Peyer's patch (tissue), 4 donors: ENCODE data around the gene SRPK3. TPM values are rescaled to one million over a fixed set of nuclear protein-coding genes. Genes with fewer than 3 reads are reported as not detected.

ENCODE experiments used
- DNase-seq, 3 donors: peaks; one replicate each; pipeline ENCODE4 v3.0.0-alpha.2; 2017 to 2019
- H3K27ac ChIP-seq, 4 donors: fragments of 200-600 bp; sonication (generic); one replicate each; pipeline ENCODE4 v1.5.1; 2016 to 2019
- H3K27me3 ChIP-seq, 2 donors: fragments of 200-600 bp; sonication (generic); one replicate each; pipeline ENCODE4 v1.5.1; 2019
- H3K36me3 ChIP-seq, 3 donors: fragments of 200-600 bp; sonication (generic); one replicate each; pipeline ENCODE4 v1.5.1; 2016 to 2019
- H3K4me1 ChIP-seq, 4 donors: fragments of 200-600 bp; sonication (generic); one replicate each; pipeline ENCODE4 v1.5.1; 2016 to 2019
- H3K4me3 ChIP-seq, 4 donors: fragments of 200-600 bp; sonication (generic); 1 replicate in 3 of 4; 2 replicates in 1 of 4; pipeline ENCODE4 v1.5.1; 2016 to 2019; ENCODE audit warnings: mild to moderate bottlenecking in 1 of 4
- H3K9me3 ChIP-seq, 4 donors: fragments of 200-600 bp; sonication (generic); one replicate each; pipeline ENCODE4 v1.5.1; 2016 to 2019; ENCODE audit warnings: mild to moderate bottlenecking in 1 of 4
- POLR2A ChIP-seq, 2 donors: fragments of 450-650 bp; IDR thresholded peaks; one replicate each; pipeline ENCODE4 v1.5.1; 2017; ENCODE audit warnings: antibody characterized with exemption in 2 of 2, mild to moderate bottlenecking in 2 of 2, moderate library complexity in 2 of 2
- total RNA-seq, 4 donors: library from RNA; depleted of rRNA; stranded (reverse); fragments of >200 nt; gene quantifications; one replicate each; pipeline ENCODE4 v1.1.0, GENCODE V29; 2016
- TF ChIP-seq, protein P1 (sequence below), 6 experiments: fragments of 450-650 bp in 4 of 6; fragments of 200-600 bp in 2 of 6; sonication (generic) in 1 of 6; IDR thresholded peaks; one replicate each; pipeline ENCODE4 v1.5.1; 2017 to 2019; ENCODE audit warnings: antibody characterized with exemption in 6 of 6, mild to moderate bottlenecking in 3 of 6, moderate library complexity in 1 of 6

The SRPK3 gene
- total RNA-seq, 4 donors from 2014 or later = 1.7 TPM; not detected in 3

DNA sequence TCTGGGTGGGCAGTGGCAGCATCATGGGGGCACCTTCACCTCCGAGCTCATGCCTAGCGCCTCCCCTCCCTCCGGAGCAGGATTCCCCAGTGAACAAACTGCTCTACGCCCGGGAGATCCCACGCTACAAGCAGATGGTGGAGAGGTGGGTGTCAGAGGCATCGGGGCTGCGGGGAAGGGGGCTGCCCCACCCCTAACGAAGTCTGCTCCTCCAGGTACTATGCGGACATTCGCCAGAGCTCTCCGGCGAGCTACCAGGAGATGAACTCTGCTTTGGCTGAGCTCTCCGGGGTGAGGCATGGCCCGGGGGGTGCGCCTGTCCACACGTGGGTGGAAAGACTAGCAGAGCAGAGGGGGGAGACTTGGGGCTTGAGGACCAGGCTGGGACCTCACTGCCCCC lies 2.7 kb upstream of the SRPK3 start:
- Histone ChIP-seq H3K9me3 (no peaks in the 10 kb centered on the region), H3K27me3 (no peaks in the 10 kb centered on the region), H3K27ac (no peak overlapping the region), H3K36me3 (no peaks in the 10 kb centered on the region), H3K4me1 (peaks cover 0 to 13% (median 5%) of the 10 kb centered on the region in 4 donors), H3K4me3 (no peak overlapping the region)
- DNase-seq = no peak
- no peak for TF ChIP-seq POLR2A (IDR thresholded peaks at IDR 0.05)
- TF ChIP-seq, protein P1, sequence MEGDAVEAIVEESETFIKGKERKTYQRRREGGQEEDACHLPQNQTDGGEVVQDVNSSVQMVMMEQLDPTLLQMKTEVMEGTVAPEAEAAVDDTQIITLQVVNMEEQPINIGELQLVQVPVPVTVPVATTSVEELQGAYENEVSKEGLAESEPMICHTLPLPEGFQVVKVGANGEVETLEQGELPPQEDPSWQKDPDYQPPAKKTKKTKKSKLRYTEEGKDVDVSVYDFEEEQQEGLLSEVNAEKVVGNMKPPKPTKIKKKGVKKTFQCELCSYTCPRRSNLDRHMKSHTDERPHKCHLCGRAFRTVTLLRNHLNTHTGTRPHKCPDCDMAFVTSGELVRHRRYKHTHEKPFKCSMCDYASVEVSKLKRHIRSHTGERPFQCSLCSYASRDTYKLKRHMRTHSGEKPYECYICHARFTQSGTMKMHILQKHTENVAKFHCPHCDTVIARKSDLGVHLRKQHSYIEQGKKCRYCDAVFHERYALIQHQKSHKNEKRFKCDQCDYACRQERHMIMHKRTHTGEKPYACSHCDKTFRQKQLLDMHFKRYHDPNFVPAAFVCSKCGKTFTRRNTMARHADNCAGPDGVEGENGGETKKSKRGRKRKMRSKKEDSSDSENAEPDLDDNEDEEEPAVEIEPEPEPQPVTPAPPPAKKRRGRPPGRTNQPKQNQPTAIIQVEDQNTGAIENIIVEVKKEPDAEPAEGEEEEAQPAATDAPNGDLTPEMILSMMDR (IDR thresholded peaks at IDR 0.05) = no peak

DNA sequence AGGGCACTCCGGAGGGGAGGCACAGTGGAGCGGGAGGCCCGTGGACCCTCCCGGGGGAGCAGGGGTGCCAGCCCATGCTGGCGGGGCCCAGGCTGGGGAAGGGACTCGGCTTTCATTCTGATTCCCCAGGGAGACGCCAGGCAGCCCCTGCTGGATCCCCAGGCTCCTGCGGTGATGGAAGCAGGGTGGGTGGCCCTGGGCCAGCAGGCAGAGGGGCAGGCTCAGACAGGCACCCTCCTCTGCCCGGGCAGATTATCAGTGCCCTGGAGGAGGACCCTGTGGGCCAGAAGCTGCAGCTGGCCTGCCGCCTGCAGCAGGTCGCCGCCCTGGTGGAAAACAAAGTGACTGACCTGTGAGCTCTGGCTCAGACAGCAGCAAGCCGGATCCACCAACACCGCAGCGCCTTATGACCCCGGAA lies 2.1 kb upstream of the SRPK3 start:
- TF ChIP-seq, protein P1 (IDR thresholded peaks at IDR 0.05) = peak in 1 of 6 experiments; percentile 15
- no peak for TF ChIP-seq POLR2A (IDR thresholded peaks at IDR 0.05)
- Histone ChIP-seq H3K36me3 (no peaks in the 10 kb centered on the region), H3K4me3 (no peak overlapping the region), H3K9me3 (no peaks in the 10 kb centered on the region), H3K27me3 (no peaks in the 10 kb centered on the region), H3K4me1 (peaks cover 0 to 13% (median 5%) of the 10 kb centered on the region in 4 donors), H3K27ac (no peak overlapping the region)
- DNase-seq = no peak

DNA sequence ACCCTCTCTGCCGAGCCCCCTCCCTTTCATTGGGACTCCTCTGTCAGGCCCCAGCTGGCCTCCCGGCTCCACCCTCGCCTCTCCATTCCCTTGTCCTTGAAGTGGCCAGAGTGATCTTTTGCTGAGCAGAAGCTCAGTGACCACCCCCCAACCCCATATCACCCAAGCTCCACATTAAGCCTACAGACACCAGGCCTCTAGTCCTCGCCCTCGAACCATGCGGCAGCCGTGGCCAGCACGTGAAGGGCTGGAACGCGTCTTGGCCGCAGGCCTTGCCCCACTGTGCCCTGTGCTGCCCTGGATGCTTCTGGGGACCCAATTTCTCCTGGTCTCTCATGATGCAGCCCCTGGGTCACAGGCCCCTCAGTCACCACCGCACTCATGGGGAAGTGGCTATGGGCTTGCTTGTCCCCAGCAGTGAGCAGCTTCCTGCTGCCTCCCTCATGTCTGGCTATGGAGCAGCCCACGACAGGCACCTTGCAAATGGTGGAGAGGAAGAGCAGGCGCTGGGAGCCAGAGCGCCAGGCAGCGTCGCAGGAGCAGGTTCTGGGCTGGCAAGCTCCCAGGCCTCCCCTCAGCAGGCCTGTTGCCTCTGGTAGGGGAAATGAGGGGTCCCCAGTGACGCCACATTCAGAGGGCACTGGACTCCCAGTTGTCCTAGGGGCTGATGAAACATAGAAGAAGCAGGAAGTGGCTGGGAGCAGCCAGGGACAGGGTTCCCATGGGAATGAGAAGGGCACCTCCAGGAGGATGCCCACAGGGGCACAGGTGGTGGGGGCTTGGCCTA lies 757 bp upstream of the SRPK3 start:
- peak overlapping the region in 1 of 4 donors; percentile 50 for H3K27ac ChIP-seq
- no peak for DNase-seq
- no peak for TF ChIP-seq POLR2A (IDR thresholded peaks at IDR 0.05)
- TF ChIP-seq, protein P1 (IDR thresholded peaks at IDR 0.05) = no peak

DNA sequence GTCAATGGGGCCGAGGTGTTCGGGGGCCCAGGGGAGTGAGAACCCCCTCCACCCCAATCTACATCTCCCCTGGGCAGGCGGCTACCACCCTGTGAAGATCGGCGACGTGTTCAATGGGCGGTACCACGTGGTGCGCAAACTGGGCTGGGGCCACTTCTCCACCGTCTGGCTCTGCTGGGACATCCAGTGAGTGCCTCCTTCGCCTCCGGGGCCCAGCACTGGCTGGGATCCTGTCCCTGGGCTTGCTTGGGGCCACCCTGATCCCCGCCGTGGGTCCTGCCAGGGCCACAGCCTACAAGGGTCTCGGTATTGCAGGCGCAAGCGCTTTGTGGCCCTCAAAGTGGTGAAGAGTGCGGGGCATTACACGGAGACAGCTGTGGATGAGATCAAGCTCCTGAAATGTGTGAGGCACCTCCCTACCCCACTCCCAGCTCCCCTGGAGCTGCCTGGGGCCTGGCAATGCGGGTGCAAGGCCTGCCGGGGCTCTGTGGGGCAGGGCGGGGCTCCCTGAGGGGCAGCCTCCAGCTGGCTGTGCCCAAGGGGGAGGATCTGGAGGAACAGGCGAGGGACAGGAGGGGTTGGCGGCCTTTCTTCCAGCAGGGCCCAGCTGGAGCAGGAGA lies 697 bp downstream of the SRPK3 start:
- Histone ChIP-seq H3K9me3 (no peaks in the 10 kb centered on the region), H3K4me1 (peaks cover 0 to 13% (median 5%) of the 10 kb centered on the region in 4 donors), H3K4me3 (no peak overlapping the region), H3K27me3 (no peaks in the 10 kb centered on the region), H3K36me3 (peaks cover 0 to 17% (median 0%) of the 10 kb centered on the region in 3 donors), H3K27ac (peak overlapping the region in 1 of 4 donors; percentile 50)
- TF ChIP-seq, protein P1 (IDR thresholded peaks at IDR 0.05) = no peak
- TF ChIP-seq POLR2A (IDR thresholded peaks at IDR 0.05) = no peak
- no peak for DNase-seq

More for the DNA sequence above, 757 bp upstream of the SRPK3 start:
- Histone ChIP-seq H3K36me3 (peaks cover 0 to 2% (median 0%) of the 10 kb centered on the region in 3 donors), H3K4me3 (no peak overlapping the region), H3K9me3 (no peaks in the 10 kb centered on the region), H3K4me1 (peaks cover 0 to 13% (median 5%) of the 10 kb centered on the region in 4 donors), H3K27me3 (no peaks in the 10 kb centered on the region)

DNA sequence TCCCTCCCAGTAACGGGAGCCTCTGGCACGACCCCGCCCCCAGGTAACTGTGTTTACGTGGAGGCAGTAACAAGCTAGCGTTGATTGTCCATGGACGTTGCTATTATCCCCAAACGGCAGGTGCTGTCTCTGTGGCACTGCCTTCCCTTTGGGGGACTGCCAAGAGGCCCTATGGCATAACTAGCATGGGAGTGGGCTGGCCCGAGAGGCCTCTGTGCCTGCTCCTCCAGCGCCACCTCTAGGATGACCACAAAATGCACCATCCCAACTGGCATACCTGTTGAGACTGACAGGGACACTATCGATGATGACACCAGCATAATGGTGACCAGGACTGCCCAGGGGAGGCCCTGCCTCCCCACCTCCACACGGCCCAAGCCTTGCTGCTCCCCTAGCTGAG lies 1.5 kb downstream of the SRPK3 start:
- TF ChIP-seq POLR2A (IDR thresholded peaks at IDR 0.05) = no peak
- TF ChIP-seq, protein P1 (IDR thresholded peaks at IDR 0.05) = peak in 1 of 6 experiments; percentile 5
- no peak for DNase-seq
- H3K4me1 ChIP-seq = peaks cover 0 to 13% (median 5%) of the 10 kb centered on the region in 4 donors
- H3K4me3 ChIP-seq = no peak overlapping the region
- peaks cover 0 to 24% (median 0%) of the 10 kb centered on the region in 3 donors for H3K36me3 ChIP-seq
- H3K27me3 ChIP-seq = no peaks in the 10 kb centered on the region
- no peak overlapping the region for H3K27ac ChIP-seq
- H3K9me3 ChIP-seq = no peaks in the 10 kb centered on the region
